Spleen (tissue), 3 donors: ENCODE measurements around the gene SEPSECS.

ENCODE experiments used
- POLR2A ChIP-seq, 3 donors: fragments of 450-650 bp; IDR thresholded peaks; one replicate each; pipeline ENCODE4 v1.5.1; 2017; ENCODE audit warnings: antibody characterized with exemption in 3 of 3, mild to moderate bottlenecking in 1 of 3
- POLR2AphosphoS5 ChIP-seq, 3 donors: sonication (generic); formaldehyde crosslinking; IDR thresholded peaks; one replicate each; pipeline ENCODE4 v1.5.1; 2017; ENCODE audit warnings: antibody characterized with exemption in 3 of 3

DNA sequence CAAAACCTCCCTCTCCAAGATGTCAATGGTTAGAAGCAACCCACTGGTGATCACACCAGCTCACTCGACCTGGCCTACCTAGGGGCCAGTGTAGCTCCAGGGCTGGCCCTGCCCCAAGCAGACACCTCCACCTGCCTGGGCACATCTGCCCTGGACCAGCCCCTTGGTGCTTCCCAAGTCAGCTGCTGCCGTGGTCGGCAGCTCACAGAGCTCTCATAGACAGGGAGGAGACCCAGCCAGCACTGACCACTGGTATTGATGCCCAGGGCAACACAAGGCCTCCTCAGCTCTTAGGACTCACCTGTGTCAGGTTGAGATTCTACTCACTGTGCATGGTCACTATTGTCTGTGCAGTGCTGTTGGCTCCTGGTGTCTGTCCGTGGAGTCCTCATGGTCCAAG, 51.7 kb downstream of the SEPSECS start:
- no peak for TF ChIP-seq POLR2AphosphoS5 (IDR thresholded peaks at IDR 0.05)
- no peak for TF ChIP-seq POLR2A (IDR thresholded peaks at IDR 0.05)
